Measurements from ENCODE around the gene HOXB6. TPM values are rescaled to one million over a fixed set of nuclear protein-coding genes. Genes with fewer than 3 reads are reported as not detected.

Gene HOXB6
- total RNA-seq, 1 donor from 2014 or later = 11.5 TPM

DNA sequence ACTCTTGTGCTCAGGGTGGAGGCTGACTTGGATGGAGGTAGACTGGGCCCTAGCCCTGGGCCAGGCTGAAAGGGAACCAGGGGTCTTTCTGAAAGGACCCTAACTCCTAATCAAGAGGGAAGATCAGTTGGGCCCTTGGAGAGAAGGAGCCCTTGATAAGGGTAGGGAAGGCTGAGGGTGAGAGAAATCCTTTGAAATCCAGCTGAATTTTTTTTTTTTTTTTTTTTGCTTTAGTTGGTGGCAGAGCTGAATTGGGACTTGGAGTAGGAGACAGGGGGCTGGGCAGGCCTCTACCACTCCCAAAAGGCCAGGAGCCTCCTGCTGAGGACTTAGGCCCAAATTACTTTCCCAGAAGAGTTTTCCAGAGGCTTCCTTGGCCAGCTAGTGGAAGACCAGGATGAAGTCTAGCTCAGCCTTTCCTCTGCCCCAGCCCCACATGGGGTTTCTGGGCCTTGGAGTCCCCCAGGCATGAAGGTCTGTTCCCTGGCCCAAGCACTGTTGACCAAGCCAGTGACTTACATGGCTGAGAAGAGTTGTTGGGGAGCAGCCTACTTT is 14.1 kb downstream of the HOXB6 start:
- H3K4me3 Mint-ChIP-seq = peak overlapping the region; percentile 92
- no peak for DNase-seq (ENCODE audit: low read depth, low spot score)
- peaks cover 18% of the 10 kb centered on the region for H3K36me3 Mint-ChIP-seq (ENCODE audit: low read depth)
- H3K9me3 Mint-ChIP-seq = no peaks in the 10 kb centered on the region
- peak overlapping the region; percentile 82 for H3K27ac Mint-ChIP-seq (ENCODE audit: unreplicated experiment)
- peaks cover 100% of the 10 kb centered on the region for H3K27me3 Mint-ChIP-seq (ENCODE audit: low read depth)
- TF ChIP-seq, protein P1, sequence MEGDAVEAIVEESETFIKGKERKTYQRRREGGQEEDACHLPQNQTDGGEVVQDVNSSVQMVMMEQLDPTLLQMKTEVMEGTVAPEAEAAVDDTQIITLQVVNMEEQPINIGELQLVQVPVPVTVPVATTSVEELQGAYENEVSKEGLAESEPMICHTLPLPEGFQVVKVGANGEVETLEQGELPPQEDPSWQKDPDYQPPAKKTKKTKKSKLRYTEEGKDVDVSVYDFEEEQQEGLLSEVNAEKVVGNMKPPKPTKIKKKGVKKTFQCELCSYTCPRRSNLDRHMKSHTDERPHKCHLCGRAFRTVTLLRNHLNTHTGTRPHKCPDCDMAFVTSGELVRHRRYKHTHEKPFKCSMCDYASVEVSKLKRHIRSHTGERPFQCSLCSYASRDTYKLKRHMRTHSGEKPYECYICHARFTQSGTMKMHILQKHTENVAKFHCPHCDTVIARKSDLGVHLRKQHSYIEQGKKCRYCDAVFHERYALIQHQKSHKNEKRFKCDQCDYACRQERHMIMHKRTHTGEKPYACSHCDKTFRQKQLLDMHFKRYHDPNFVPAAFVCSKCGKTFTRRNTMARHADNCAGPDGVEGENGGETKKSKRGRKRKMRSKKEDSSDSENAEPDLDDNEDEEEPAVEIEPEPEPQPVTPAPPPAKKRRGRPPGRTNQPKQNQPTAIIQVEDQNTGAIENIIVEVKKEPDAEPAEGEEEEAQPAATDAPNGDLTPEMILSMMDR (conservative IDR thresholded peaks at IDR 0.05) = no peak
- H3K4me1 Mint-ChIP-seq = peaks cover 20% of the 10 kb centered on the region

DNA sequence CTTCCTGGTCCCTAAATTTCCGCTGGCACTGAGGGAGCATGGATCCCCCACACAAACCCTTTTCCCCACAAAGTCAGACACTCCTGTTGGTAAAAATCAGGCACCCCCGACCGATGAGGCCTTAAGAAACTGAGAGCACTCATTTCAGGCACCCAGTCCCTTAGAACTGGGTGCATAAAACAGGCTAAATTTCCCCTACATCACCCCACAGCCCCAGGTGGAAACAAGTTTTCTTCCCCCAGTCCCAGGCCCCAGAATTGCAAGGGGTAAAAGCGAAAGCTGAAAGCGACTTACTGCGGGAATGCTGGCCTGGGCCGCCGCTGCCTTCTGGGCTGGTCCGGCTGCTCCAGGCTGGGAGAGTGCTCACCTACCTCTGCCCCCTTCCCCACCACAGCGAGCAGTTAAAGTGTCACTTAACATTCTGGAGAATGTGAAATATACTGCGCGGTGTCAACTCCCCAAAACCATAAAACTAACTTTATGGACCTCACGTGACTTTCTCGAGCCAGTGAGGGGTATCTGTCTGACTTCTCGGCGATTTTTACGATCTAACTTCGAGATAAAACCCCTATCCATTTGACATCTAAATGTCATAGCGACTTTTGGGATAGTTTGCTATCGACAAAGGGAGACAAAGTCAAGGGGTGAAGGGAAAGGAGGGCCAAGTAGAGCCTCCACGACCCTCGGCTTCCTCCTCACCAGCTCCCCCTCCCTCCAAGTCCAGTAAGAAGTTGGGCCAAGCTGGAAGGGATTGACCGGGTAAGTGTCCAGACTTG is 14.8 kb downstream of the HOXB6 start, which contains the start of gene HOXB3:
HOXB3 (minus strand) TSS at position 411 of the 776 bp plus-strand sequence. CDS start 37,767 bp downstream, outside the sequence.
- Mint-ChIP-seq H3K27me3 (ENCODE audit: low read depth) (peaks cover 100% of the 10 kb centered on the region), H3K4me1 (peaks cover 26% of the 10 kb centered on the region), H3K4me3 (peak within 1 kb of the TSS; percentile 92)

DNA sequence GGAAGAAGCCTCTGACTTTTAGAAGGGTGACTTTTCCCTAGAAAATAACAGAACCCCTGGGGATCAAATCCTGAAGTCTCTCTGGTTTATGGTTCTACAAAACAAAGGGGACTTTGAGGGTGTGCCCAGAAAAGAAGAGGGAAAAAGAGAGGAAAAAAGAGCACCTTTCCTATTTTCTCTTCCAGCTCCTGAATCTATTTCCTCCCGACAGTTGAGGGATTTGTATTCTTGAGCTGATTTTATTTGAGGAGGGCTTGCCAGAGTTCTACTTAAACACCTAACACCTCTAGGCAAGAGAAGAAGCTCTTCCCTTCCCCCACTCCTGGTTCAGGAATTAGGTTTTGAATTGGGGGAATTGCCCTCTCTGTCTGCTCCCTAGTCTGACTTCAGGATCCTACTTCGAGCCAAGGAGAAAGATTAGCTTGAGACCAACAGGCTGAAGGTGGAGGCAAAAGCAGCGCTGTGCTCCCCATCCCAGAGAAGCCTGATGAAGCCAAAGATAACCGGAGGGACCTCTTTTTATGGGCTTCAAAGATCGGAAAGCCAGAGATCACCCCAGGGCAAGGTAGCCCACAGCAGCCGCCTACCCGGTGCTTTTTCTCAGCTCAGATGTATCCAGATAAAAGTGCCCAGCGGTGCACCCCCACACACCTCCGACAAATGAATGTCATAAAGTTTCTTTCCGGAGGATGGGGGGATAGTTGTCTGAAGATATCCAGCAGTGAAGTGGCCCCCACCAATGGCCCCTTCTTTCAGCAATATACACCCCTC is 15.5 kb downstream of the HOXB6 start:
- Mint-ChIP-seq H3K27ac (ENCODE audit: unreplicated experiment) (peak overlapping the region; percentile 28), H3K4me3 (peak overlapping the region; percentile 92), H3K27me3 (ENCODE audit: low read depth) (peaks cover 100% of the 10 kb centered on the region), H3K9me3 (no peaks in the 10 kb centered on the region), H3K4me1 (peaks cover 30% of the 10 kb centered on the region), H3K36me3 (ENCODE audit: low read depth) (peaks cover 12% of the 10 kb centered on the region)
- TF ChIP-seq, protein P1 (conservative IDR thresholded peaks at IDR 0.05) = no peak
- no peak for DNase-seq (ENCODE audit: low read depth, low spot score)

More for the DNA sequence above, 14.8 kb downstream of the HOXB6 start, which contains the start of gene HOXB3:
- Mint-ChIP-seq H3K27ac (ENCODE audit: unreplicated experiment) (peak within 1 kb of the TSS; percentile 82), H3K36me3 (ENCODE audit: low read depth) (peaks cover 12% of the 10 kb centered on the region), H3K9me3 (no peaks in the 10 kb centered on the region)
- TF ChIP-seq, protein P1 (conservative IDR thresholded peaks at IDR 0.05) = no peak
- DNase-seq (ENCODE audit: low read depth, low spot score) = no peak

DNA sequence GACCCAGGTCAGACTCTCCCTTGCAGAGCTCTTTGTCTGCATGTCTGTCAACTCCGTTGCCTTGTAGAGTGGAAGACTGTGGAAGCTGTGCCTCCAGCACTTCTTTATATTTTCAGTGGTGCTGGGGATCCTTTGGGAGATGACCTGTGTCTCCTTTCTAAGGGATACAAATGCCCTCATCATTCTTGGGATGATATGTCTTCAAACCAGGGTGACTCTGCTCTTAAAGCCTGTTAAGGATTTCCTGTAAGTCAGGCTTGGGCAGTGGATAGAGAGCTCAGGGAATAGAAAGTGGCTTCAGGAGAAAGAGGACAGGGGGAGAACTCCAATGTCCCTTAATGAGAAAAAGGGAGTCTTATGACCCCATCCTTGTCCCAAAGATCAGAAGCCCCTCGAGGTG is 16.3 kb downstream of the HOXB6 start:
- no peak for DNase-seq (ENCODE audit: low read depth, low spot score)
- Mint-ChIP-seq H3K4me1 (peaks cover 29% of the 10 kb centered on the region), H3K36me3 (ENCODE audit: low read depth) (peaks cover 10% of the 10 kb centered on the region), H3K27me3 (ENCODE audit: low read depth) (peaks cover 100% of the 10 kb centered on the region), H3K4me3 (peak overlapping the region; percentile 92), H3K9me3 (no peaks in the 10 kb centered on the region), H3K27ac (ENCODE audit: unreplicated experiment) (no peak overlapping the region)
- TF ChIP-seq, protein P1 (conservative IDR thresholded peaks at IDR 0.05) = no peak

DNA sequence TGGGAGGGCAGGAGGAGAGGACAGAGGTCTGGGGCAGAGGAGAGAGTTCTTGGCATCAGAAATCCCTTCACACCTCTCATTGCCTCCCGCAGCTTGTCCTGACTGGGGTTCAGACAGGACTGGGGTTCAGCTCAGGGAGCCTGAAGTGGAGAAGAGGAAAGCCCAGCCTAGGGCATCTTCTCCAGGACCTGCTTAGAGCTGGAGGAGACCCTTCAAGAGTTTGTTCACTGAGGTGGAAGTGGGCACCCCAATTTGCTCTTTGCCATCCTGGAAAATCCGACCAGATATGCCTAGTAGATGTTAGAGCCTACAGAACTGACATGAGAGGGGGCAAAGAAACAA is 16.7 kb downstream of the HOXB6 start:
- peaks cover 100% of the 10 kb centered on the region for H3K27me3 Mint-ChIP-seq (ENCODE audit: low read depth)
- DNase-seq (ENCODE audit: low read depth, low spot score) = no peak
- H3K9me3 Mint-ChIP-seq = no peaks in the 10 kb centered on the region
- TF ChIP-seq, protein P1 (conservative IDR thresholded peaks at IDR 0.05) = no peak
- H3K4me3 Mint-ChIP-seq = peak overlapping the region; percentile 92
- H3K4me1 Mint-ChIP-seq = peaks cover 26% of the 10 kb centered on the region
- H3K36me3 Mint-ChIP-seq (ENCODE audit: low read depth) = peaks cover 12% of the 10 kb centered on the region
- H3K27ac Mint-ChIP-seq (ENCODE audit: unreplicated experiment) = no peak overlapping the region
